Hepatocyte (in vitro differentiated cells): Measurements from ENCODE around the gene COA1. TPM values are rescaled to one million over a fixed set of nuclear protein-coding genes. Genes with fewer than 3 reads are reported as not detected.
"Not testable (repeated sequence)": the region's sequence is repeated elsewhere in the genome, so short reads cannot be mapped to it uniquely, and the experiment has no call there.

Experiments
- DNase-seq: peaks from one replicate; pipeline ENCODE4 v3.0.0-alpha.2; 2016; ENCODE audit warnings: low spot score
- H2AFZ ChIP-seq: fragments of 200-600 bp; sonication (generic); 2 replicates; pipeline ENCODE4 v1.6.0; 2016; ENCODE audit warnings: antibody characterized with exemption, mild to moderate bottlenecking
- H3K27ac ChIP-seq: fragments of 200-600 bp; sonication (generic); 2 replicates; pipeline ENCODE4 v1.5.1; 2016; ENCODE audit warnings: mild to moderate bottlenecking
- H3K27me3 ChIP-seq: fragments of 200-600 bp; sonication (generic); 2 replicates; pipeline ENCODE4 v1.6.1; 2016
- H3K36me3 ChIP-seq: fragments of 200-600 bp; sonication (generic); replicated peaks from 2 replicates; pipeline ENCODE4 v1.5.1; 2016; ENCODE audit warnings: low read depth; ENCODE audit not compliant: insufficient read depth
- H3K4me1 ChIP-seq: fragments of 200-600 bp; sonication (generic); 2 replicates; pipeline ENCODE4 v1.5.1; 2016; ENCODE audit warnings: mild to moderate bottlenecking, moderate library complexity; ENCODE audit not compliant: insufficient read depth
- H3K4me2 ChIP-seq: fragments of 200-600 bp; sonication (generic); 2 replicates; pipeline ENCODE4 v1.6.0; 2016
- H3K4me3 ChIP-seq: fragments of 200-600 bp; sonication (generic); 2 replicates; pipeline ENCODE4 v1.5.1; 2016; ENCODE audit warnings: mild to moderate bottlenecking
- H3K79me2 ChIP-seq: fragments of 200-600 bp; sonication (generic); 2 replicates; pipeline ENCODE4 v1.6.0; 2017; ENCODE audit warnings: mild to moderate bottlenecking
- H3K9me2 ChIP-seq: fragments of 200-600 bp; sonication (generic); replicated peaks from 2 replicates; pipeline ENCODE4 v1.6.0; 2017; ENCODE audit warnings: mild to moderate bottlenecking; ENCODE audit not compliant: insufficient read depth
- H3K9me3 ChIP-seq: fragments of 200-600 bp; sonication (generic); 2 replicates; pipeline ENCODE4 v1.5.1; 2016; ENCODE audit warnings: low read depth, mild to moderate bottlenecking
- H4K20me1 ChIP-seq: fragments of 200-600 bp; sonication (generic); 2 replicates; pipeline ENCODE4 v1.6.0; 2016; ENCODE audit warnings: mild to moderate bottlenecking; ENCODE audit not compliant: insufficient read depth, poor library complexity, severe bottlenecking
- EZH2 ChIP-seq: fragments of 200-600 bp; sonication (generic); IDR thresholded peaks from 2 replicates; pipeline ENCODE4 v1.6.1; 2016; ENCODE audit warnings: antibody characterized with exemption, mild to moderate bottlenecking, borderline replicate concordance
- EZH2phosphoT487 ChIP-seq: fragments of 200-600 bp; sonication (generic); IDR thresholded peaks from one replicate; pipeline ENCODE4 v1.6.1; 2018; ENCODE audit warnings: antibody characterized with exemption, mild to moderate bottlenecking, low read depth, moderate library complexity; ENCODE audit not compliant: unreplicated experiment, severe bottlenecking
- WGBS: methylation state at CpG from one replicate; pipeline ENCODE4 v1.1.6; 2016; ENCODE audit warnings: low lambda C conversion rate; ENCODE audit errors: missing lambda C conversion rate; 5-methylcytosine and 5-hydroxymethylcytosine counted together
- polyA plus RNA-seq: library from polyadenylated mRNA; unstranded; fragments of >200 nt; fragmentation: Nextera tagmentation; extraction: Ambion mirVana; gene quantifications from 2 replicates; pipeline ENCODE4 v1.2.1, GENCODE V29; 2016
- total RNA-seq: library from RNA; depleted of rRNA; stranded (reverse); fragments of >200 nt; gene quantifications from 2 replicates; pipeline ENCODE4 v1.2.3, GENCODE V29; 2014
- TF ChIP-seq, protein P1 (sequence below): fragments of 200-600 bp; sonication (generic); IDR thresholded peaks from 2 replicates; pipeline ENCODE4 v1.5.1; 2016; ENCODE audit warnings: antibody characterized with exemption, mild to moderate bottlenecking; ENCODE audit not compliant: poor library complexity

The COA1 gene
- total and polyA plus RNA-seq, 2 experiments from 2014 or later: 52.1 to 55.2 TPM

DNA sequence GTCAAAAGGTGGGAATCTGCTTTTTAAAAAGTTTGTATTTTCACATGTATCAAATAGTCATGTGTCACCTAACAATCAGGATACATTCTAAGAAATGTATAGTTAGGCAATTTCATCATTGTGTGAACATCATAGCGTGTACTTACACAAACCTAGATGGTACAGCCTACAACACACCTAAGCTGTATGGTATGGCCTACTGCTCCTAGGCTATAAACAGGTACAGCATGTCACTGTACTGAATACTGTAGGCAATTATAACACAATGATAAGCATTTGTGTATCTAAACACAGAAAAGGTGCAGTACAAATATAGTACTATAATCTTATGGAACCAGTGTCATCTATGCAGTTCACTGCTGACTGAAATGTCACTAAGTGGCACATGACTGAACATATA, 17.8 kb downstream of the COA1 start:
- H3K36me3 ChIP-seq: no peaks in the 10 kb centered on the region
- H3K9me2 ChIP-seq: no peaks in the 10 kb centered on the region
- WGBS: 96% methylated on average over 1 of the region's 1 CpG
- no peaks in the 10 kb centered on the region for H3K27me3 ChIP-seq
- H2AFZ ChIP-seq: no peak overlapping the region
- no peak overlapping the region for H3K4me2 ChIP-seq
- H3K4me1 ChIP-seq: no peaks in the 10 kb centered on the region
- TF ChIP-seq, protein P1, sequence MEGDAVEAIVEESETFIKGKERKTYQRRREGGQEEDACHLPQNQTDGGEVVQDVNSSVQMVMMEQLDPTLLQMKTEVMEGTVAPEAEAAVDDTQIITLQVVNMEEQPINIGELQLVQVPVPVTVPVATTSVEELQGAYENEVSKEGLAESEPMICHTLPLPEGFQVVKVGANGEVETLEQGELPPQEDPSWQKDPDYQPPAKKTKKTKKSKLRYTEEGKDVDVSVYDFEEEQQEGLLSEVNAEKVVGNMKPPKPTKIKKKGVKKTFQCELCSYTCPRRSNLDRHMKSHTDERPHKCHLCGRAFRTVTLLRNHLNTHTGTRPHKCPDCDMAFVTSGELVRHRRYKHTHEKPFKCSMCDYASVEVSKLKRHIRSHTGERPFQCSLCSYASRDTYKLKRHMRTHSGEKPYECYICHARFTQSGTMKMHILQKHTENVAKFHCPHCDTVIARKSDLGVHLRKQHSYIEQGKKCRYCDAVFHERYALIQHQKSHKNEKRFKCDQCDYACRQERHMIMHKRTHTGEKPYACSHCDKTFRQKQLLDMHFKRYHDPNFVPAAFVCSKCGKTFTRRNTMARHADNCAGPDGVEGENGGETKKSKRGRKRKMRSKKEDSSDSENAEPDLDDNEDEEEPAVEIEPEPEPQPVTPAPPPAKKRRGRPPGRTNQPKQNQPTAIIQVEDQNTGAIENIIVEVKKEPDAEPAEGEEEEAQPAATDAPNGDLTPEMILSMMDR: no peak
- TF ChIP-seq EZH2: no peak
- no peak for TF ChIP-seq EZH2phosphoT487
- no peak overlapping the region for H3K4me3 ChIP-seq
- peaks cover 4% of the 10 kb centered on the region for H4K20me1 ChIP-seq
- no peak for DNase-seq
- H3K79me2 ChIP-seq: peaks cover 93% of the 10 kb centered on the region
- H3K9me3 ChIP-seq: no peaks in the 10 kb centered on the region
- no peak overlapping the region for H3K27ac ChIP-seq

DNA sequence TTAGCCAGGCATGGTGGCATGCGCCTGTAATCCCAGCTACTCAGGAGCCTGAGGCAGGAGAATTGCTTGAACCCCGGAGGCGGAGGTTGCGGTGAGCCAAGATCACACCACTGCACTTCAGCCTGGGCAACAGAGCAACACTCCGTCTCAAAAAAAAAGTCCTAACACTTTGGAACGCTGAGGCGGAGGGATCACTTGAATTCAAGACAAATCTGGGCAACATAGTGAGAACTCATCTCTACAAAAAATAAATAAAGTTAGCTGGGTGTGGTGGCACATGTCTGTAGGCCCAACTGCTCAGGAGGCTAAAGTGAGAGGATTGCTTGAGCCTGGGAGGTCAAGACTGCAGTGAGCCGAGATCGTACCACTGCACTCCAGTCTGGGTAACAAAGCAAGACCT, 21.3 kb downstream of the COA1 start:
- H3K27me3 ChIP-seq, H3K36me3 ChIP-seq, H3K9me2 ChIP-seq, DNase-seq, H3K4me1 ChIP-seq, H3K4me3 ChIP-seq, H3K9me3 ChIP-seq, H2AFZ ChIP-seq, H3K4me2 ChIP-seq, H3K27ac ChIP-seq, H4K20me1 ChIP-seq: not testable (repeated sequence)
- WGBS: over 99% methylated on average over 9 of the region's 9 CpGs
- H3K79me2 ChIP-seq: peaks cover 91% of the 10 kb centered on the region

DNA sequence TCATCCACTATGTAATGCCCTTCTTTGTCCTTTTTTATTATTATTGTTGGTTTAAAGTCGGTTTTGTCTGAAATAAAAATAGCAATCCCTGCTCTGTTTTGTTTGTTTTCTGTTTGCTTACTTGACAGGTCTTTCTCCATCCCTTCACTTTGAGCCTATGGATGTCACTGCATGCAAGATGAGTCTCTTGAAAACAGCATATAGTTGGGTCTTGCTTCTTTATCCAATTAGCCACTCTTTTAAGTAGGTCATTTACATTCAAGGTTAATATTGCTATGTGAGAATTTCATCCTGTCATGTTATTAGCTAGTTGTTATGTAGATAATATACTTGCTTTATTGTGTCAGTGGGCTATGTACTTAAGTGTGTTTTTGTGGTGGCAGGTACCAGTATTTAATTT, 25.8 kb downstream of the COA1 start:
- Histone ChIP-seq H3K4me3 (no peak overlapping the region), H4K20me1 (no peaks in the 10 kb centered on the region), H3K9me2 (no peaks in the 10 kb centered on the region), H3K27me3 (no peaks in the 10 kb centered on the region), H3K36me3 (no peaks in the 10 kb centered on the region), H2AFZ (no peak overlapping the region), H3K27ac (no peak overlapping the region), H3K9me3 (no peaks in the 10 kb centered on the region), H3K79me2 (peaks cover 63% of the 10 kb centered on the region), H3K4me1 (no peaks in the 10 kb centered on the region), H3K4me2 (no peak overlapping the region)
- DNase-seq: no peak
- TF ChIP-seq, protein P1: no peak
- TF ChIP-seq EZH2 (no peak), EZH2phosphoT487 (no peak)
- WGBS: 97% methylated on average over 1 of the region's 1 CpG

DNA sequence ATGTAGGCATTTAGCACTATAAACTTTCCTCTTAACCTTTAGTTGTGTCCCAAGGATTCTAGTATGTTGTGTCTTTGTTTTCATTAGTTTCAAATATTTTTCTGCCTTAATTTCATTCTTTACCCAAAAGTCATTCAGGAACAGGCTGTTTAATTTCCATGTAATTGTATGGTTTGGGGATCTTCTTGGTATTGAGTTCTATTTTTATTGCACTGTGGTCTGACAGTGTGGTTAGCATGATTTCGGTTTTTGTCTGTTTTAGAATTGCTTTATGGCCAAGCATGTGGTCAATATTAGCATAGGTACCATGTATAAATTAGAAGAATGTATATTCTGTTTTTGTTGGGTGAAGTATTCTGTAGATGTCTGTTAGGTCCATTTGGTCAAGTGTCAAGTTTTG, 26.3 kb downstream of the COA1 start:
- Histone ChIP-seq H3K9me3 (no peaks in the 10 kb centered on the region), H3K9me2 (no peaks in the 10 kb centered on the region), H3K4me1 (no peaks in the 10 kb centered on the region), H2AFZ (no peak overlapping the region), H3K27ac (no peak overlapping the region), H3K36me3 (no peaks in the 10 kb centered on the region), H3K27me3 (no peaks in the 10 kb centered on the region), H3K79me2 (peaks cover 63% of the 10 kb centered on the region), H4K20me1 (peaks cover under 1% of the 10 kb centered on the region), H3K4me3 (no peak overlapping the region), H3K4me2 (no peak overlapping the region)
- TF ChIP-seq EZH2: no peak
- no peak for TF ChIP-seq EZH2phosphoT487
- TF ChIP-seq, protein P1: no peak
- no peak for DNase-seq
- 90% methylated on average over 1 of the region's 1 CpG for WGBS
